PC-3 (cell line): ENCODE results near the gene SAMM50. TPM values are rescaled to one million over a fixed set of nuclear protein-coding genes. Genes with fewer than 3 reads are reported as not detected.

ENCODE experiments used
- ATAC-seq: fragments of 200-7000 bp; cut with Tn5 transposase; 2 replicates; pipeline ENCODE4 v1.9.1; 2020; ENCODE audit warnings: mild to moderate bottlenecking, moderate library complexity
- BruUV-seq: library from RNA; stranded (reverse); fragments of 400-500 nt; replicated peaks from 2 replicates; lab custom pipeline; 2021; lab: Mats Ljungman, UMichigan
- CTCF ChIA-PET: fragments of 300-600 bp; sonication (Branson Sonifier 250); formaldehyde crosslinking; loops from one replicate; lab custom pipeline; 2022; ENCODE audit warnings: antibody characterized with exemption; lab: Charles Lee
- POLR2A ChIA-PET: fragments of 300-600 bp; sonication (Branson Sonifier 250); formaldehyde crosslinking; loops from one replicate; lab custom pipeline; 2022; ENCODE audit warnings: antibody characterized with exemption; ENCODE audit not compliant: unreplicated experiment; lab: Charles Lee
- DNase-seq: peaks from one replicate; pipeline ENCODE4 v3.0.0-alpha.2; 2015
- H2AFZ ChIP-seq: fragments of 300-600 bp; sonication (generic); 2 replicates; pipeline ENCODE4 v1.6.0; 2016; ENCODE audit warnings: antibody characterized with exemption, low read length
- H3F3A ChIP-seq: fragments of 300-600 bp; sonication (generic); one replicate; pipeline ENCODE4 v1.6.0; 2017; ENCODE audit warnings: antibody characterized with exemption, low read length, control low read depth, mild to moderate bottlenecking; ENCODE audit not compliant: unreplicated experiment
- H3K27ac ChIP-seq: fragments of 300-600 bp; sonication (generic); 2 replicates; pipeline ENCODE4 v1.5.1; 2016; ENCODE audit warnings: mild to moderate bottlenecking, low read length
- H3K27me3 ChIP-seq: fragments of 300-600 bp; sonication (generic); 2 replicates; pipeline ENCODE4 v1.6.1; 2016; ENCODE audit warnings: low read length, mixed read lengths
- H3K36me3 ChIP-seq: fragments of 300-600 bp; sonication (generic); 2 replicates; pipeline ENCODE4 v1.6.1; 2016; ENCODE audit warnings: low read depth, mixed run types, low read length, mixed read lengths
- H3K4me1 ChIP-seq: fragments of 300-600 bp; sonication (generic); 2 replicates; pipeline ENCODE4 v1.5.1; 2016; ENCODE audit warnings: low read length; ENCODE audit not compliant: insufficient read depth
- H3K4me2 ChIP-seq: fragments of 300-600 bp; sonication (generic); 2 replicates; pipeline ENCODE4 v1.6.0; 2016; ENCODE audit warnings: low read length
- H3K4me3 ChIP-seq: fragments of 300-600 bp; sonication (generic); 2 replicates; pipeline ENCODE4 v1.5.1; 2016; ENCODE audit warnings: mild to moderate bottlenecking, low read length, mixed read lengths
- H3K79me2 ChIP-seq: fragments of 300-600 bp; sonication (generic); 2 replicates; pipeline ENCODE4 v1.6.1; 2017; ENCODE audit warnings: low read length, mixed read lengths
- H3K9ac ChIP-seq: fragments of 300-600 bp; sonication (generic); 2 replicates; pipeline ENCODE4 v1.6.0; 2016; ENCODE audit warnings: mild to moderate bottlenecking, low read length
- H3K9me2 ChIP-seq: fragments of 300-600 bp; sonication (generic); replicated peaks from 2 replicates; pipeline ENCODE4 v1.6.1; 2016; ENCODE audit warnings: mixed run types, low read length, mixed read lengths
- H3K9me3 ChIP-seq: fragments of 300-600 bp; sonication (generic); 2 replicates; pipeline ENCODE4 v1.6.1; 2016; ENCODE audit warnings: low read length, mixed read lengths
- H4K20me1 ChIP-seq: fragments of 300-600 bp; sonication (generic); 2 replicates; pipeline ENCODE4 v1.6.1; 2016; ENCODE audit warnings: low read length, mixed read lengths
- EZH2 ChIP-seq: fragments of 300-600 bp; sonication (generic); IDR thresholded peaks from one replicate; pipeline ENCODE4 v1.6.1; 2017; ENCODE audit warnings: antibody characterized with exemption, mild to moderate bottlenecking, low read length; ENCODE audit not compliant: unreplicated experiment
- EZH2phosphoT487 ChIP-seq: fragments of 300-600 bp; sonication (generic); IDR thresholded peaks from 2 replicates; pipeline ENCODE4 v1.6.1; 2018; ENCODE audit warnings: mild to moderate bottlenecking, antibody characterized with exemption, low read length, borderline replicate concordance
- intact Hi-C: fragments of 100-400 bp; cut with micrococcal nuclease; formaldehyde crosslinking; loops from 2 replicates; pipeline ENCODE4 v1.9.0; 2023
- total RNA-seq: library from RNA; depleted of rRNA; stranded (reverse); fragments of >200 nt; gene quantifications from 2 replicates; pipeline ENCODE4 v1.2.3, GENCODE V29; 2014
- TF ChIP-seq, protein P1 (sequence below): fragments of 300-600 bp; sonication (generic); conservative IDR thresholded peaks from 2 replicates; pipeline ENCODE4 v1.5.1; 2017; ENCODE audit warnings: antibody characterized with exemption, low read depth, mild to moderate bottlenecking, low read length

Gene SAMM50
- total RNA-seq, 1 experiment from 2014 or later, result 34.5 TPM

DNA sequence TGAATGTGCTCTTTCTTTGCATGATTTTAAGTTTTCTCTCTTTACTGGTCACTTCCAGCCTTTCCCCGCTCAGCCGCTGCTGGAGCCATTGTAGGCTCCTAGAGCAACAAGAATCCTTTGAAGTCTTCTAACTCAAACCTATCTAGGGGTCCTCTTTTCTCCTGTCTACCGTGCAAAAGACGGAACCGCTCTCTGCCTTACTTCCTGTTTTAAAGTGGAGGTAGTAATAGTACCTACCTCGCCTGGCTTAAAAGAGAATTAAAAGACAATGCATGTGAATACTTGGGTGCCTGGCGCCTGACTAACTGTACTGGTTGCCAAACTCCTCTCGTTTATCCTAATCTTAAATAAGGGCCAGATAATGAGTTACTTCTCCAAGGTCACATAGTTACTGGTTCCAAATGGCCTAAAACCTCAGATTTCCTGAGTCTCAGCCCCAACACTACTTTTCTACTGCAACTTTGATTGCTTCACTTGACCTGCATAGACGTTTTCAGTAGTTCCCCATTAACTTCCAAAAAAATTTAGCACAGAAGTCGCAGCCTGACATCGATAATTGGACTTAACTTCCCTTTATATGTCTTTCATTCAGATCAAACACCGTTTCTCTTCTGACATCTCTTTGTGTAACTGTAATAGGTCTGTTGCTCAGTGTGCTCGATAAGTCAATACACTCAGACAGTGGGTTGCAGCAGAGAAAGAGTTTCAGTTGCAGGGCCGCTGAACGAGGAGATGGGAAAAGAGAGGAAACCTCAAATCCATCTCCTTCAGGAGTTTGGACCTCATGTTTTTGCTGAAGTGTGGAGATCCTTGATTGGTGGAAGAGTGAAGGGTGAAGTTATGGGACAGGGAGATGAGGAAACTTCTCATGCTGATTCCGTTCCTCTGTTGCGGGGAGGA, 891 bp downstream of the SAMM50 start:
- no peaks in the 10 kb centered on the region for H4K20me1 ChIP-seq
- intact Hi-C loops, result no loop called here
- TF ChIP-seq, protein P1, sequence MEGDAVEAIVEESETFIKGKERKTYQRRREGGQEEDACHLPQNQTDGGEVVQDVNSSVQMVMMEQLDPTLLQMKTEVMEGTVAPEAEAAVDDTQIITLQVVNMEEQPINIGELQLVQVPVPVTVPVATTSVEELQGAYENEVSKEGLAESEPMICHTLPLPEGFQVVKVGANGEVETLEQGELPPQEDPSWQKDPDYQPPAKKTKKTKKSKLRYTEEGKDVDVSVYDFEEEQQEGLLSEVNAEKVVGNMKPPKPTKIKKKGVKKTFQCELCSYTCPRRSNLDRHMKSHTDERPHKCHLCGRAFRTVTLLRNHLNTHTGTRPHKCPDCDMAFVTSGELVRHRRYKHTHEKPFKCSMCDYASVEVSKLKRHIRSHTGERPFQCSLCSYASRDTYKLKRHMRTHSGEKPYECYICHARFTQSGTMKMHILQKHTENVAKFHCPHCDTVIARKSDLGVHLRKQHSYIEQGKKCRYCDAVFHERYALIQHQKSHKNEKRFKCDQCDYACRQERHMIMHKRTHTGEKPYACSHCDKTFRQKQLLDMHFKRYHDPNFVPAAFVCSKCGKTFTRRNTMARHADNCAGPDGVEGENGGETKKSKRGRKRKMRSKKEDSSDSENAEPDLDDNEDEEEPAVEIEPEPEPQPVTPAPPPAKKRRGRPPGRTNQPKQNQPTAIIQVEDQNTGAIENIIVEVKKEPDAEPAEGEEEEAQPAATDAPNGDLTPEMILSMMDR, result no peak
- TF ChIP-seq EZH2, result no peak
- TF ChIP-seq EZH2phosphoT487, result no peak
- H3F3A ChIP-seq, result no peaks in the 10 kb centered on the region
- H3K79me2 ChIP-seq, result peaks cover 69% of the 10 kb centered on the region
- peak; percentile 12; the same call in 1 of the 2 replicates for ATAC-seq
- peak overlapping the region; percentile 91 for H3K4me3 ChIP-seq
- peak overlapping the region; percentile 83 for H3K27ac ChIP-seq
- H3K36me3 ChIP-seq, result no peaks in the 10 kb centered on the region; the same call in 1 of the 2 replicates
- no peaks in the 10 kb centered on the region for H3K27me3 ChIP-seq
- peak overlapping the region; percentile 99 for H3K4me2 ChIP-seq
- BruUV-seq, result TSS peak; percentile 52
- no peak for DNase-seq
- ChIA-PET POLR2A (no interaction called here), CTCF (no interaction called here)
- H3K9ac ChIP-seq, result peak overlapping the region; percentile 95
- H3K4me1 ChIP-seq, result peaks cover 27% of the 10 kb centered on the region
- H3K9me2 ChIP-seq, result no peaks in the 10 kb centered on the region
- peak overlapping the region; percentile 84 for H2AFZ ChIP-seq
- H3K9me3 ChIP-seq, result no peaks in the 10 kb centered on the region

DNA sequence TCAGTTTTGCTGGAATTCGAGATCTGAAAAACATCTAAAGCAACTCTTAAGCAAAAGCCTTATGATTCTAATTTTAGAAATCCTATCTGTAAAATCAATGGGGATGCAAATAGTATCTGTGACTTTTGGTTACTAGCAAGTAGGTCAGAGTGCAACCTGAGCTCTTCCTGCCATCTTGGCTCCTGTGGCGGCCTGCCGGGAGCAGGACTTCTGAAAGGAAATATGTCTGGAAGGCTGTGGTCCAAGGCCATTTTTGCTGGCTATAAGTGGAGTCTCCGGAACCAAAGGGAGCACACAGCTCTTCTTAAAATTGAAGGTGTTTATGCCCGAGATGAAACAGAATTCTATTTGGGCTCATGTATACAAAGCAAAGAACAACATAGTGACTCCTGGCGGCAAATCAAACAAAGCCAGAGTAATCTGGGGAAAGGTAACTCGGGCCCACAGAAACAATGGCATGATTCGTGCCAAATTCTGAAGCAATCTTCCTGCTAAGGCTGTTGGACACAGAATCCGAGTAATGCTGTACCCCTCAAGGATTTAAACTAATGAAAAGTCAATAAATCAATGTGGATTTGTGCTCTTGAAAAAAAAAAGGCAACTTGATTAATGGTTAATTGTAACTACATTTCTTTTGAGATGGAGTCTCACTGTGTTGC, 1.7 kb downstream of the SAMM50 start:
- Histone ChIP-seq H3K4me3 (peak overlapping the region; percentile 91), H3K36me3 (no peaks in the 10 kb centered on the region; the same call in 1 of the 2 replicates), H3F3A (no peaks in the 10 kb centered on the region), H3K4me1 (peaks cover 27% of the 10 kb centered on the region), H3K9me3 (no peaks in the 10 kb centered on the region), H4K20me1 (no peaks in the 10 kb centered on the region), H3K79me2 (peaks cover 73% of the 10 kb centered on the region), H3K27ac (peak overlapping the region; percentile 83; the same call in 1 of the 2 replicates), H3K9ac (no peak overlapping the region), H2AFZ (no peak overlapping the region), H3K4me2 (peak overlapping the region; percentile 99), H3K9me2 (no peaks in the 10 kb centered on the region), H3K27me3 (no peaks in the 10 kb centered on the region)
- TF ChIP-seq, protein P1, result no peak
- no peak for TF ChIP-seq EZH2phosphoT487
- TF ChIP-seq EZH2, result no peak
- ATAC-seq, result no peak
- intact Hi-C loops, result no loop called here
- no TSS peak for BruUV-seq
- ChIA-PET CTCF (no interaction called here), POLR2A (interaction anchor here (0.7 kb wide), 1 partner anchor 34 kb away, joined by 4 read pairs; no protein-coding TSS in a partner anchor)
- DNase-seq, result peak; percentile 62
